ENCODE data around the gene SEMA6D.

The SEMA6D gene

GRCh38 chr15:47784820-47785219 lies 67.5 kb downstream of the SEMA6D start:
- DNase-seq (ENCODE audit: low read depth, low spot score): no peak

- peak; percentile 5 for DNase-seq (ENCODE audit: low read depth, low spot score)
Measured at GRCh38 chr15:47786371-47786770, 69.1 kb downstream of the SEMA6D start.

DNA sequence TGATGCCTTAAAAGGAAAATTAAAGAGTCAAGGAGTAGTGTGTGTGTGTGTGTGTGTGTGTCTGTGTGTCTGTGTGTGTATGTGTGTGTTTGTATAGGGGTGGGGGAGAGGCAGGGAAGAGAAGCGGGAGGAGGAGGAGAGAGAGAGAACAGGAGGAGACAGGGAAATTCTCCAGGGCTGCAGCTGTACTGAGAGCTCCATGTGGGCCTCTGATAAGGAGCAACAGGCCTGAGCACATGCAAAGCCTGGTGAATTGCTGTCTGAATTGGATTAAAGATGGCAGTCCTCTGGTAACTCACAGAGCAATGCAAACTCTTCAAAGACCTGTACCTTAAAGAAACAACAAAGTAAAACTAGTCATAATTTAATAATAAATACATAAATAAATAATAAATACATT lies 70.6 kb downstream of the SEMA6D start:
- no peak for DNase-seq (ENCODE audit: low read depth, low spot score)

- DNase-seq (ENCODE audit: low read depth, low spot score): no peak
Measured at GRCh38 chr15:47788685-47789084, 71.4 kb downstream of the SEMA6D start.

GRCh38 chr15:47791161-47791560 lies 73.9 kb downstream of the SEMA6D start:
- no peak for DNase-seq (ENCODE audit: low read depth, low spot score)

- no peak for DNase-seq (ENCODE audit: low read depth, low spot score)
Measured at GRCh38 chr15:47792231-47792630, 74.9 kb downstream of the SEMA6D start.

DNA sequence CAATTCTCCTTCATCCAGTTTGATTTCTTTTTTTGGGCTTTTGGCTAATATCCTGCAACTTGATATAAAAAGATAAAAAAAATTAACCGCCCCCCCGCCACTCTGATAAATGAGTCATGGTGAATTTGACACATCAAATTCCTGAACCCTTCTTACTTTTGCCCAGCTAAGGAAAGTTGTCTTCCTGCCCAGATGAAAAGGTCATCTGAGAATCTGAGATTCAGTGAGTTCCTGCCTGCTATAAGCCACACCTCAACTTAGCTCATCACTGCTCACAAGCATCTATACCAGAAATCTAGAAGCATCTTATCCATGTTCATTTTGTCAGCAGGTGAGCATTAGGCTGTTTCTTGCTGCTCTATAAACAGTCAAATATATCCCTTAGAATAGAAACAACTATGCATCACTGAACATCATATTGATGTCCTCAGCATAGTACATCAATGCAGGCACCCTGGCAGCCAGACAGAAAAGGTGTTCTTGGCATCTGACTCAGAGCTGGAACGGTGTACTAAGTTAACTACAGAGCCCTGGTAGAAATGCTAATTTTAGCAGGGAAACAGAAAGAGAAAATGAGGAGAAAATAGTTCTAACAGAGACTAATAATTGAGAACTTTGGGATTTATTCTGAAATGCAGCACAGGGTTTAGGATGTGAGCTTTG lies 77.1 kb downstream of the SEMA6D start:
- DNase-seq (ENCODE audit: low read depth, low spot score): peak; percentile 15

GRCh38 chr15:47795864-47796263 lies 78.6 kb downstream of the SEMA6D start:
- no peak for DNase-seq (ENCODE audit: low read depth, low spot score)

DNA sequence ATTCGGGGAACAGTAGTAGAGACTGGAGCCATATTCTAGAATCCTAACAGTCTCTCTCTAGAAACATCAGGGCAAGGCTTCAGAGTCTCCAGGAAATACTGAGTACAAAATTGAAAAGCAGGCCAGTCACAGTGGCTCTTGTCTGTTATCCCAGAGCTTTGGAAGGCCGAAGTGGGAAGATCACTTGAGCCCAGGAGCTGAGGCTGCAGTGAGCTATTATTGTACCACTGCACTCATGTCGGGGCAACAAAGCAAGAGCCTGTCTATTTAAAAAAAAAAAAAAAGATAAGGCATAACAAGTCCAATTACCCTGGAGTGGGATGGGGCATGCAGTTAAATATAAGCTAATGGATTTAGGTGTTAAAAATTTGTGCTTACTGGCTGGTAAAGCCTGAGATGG lies 79.0 kb downstream of the SEMA6D start:
- no peak for DNase-seq (ENCODE audit: low read depth, low spot score)

DNA sequence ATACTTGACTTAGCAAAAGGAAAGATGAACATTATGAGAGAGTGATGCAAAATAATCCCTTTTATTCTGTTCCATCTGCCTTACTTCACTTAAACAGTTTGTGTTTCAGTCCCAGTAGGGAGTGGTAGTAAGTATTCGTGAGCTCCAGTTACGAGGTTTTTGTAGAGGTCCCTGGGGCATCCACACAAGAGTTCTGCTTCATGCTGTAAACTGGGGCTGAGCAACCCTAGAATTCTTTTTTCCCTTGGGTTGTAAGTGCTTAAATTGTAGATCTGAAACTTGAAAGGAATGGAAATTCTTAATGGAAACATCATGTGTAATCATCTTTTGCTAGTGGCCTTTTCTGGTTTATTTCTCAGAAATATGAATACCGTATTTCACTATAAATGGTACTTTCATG lies 79.5 kb downstream of the SEMA6D start:
- no peak for DNase-seq (ENCODE audit: low read depth, low spot score)

DNA sequence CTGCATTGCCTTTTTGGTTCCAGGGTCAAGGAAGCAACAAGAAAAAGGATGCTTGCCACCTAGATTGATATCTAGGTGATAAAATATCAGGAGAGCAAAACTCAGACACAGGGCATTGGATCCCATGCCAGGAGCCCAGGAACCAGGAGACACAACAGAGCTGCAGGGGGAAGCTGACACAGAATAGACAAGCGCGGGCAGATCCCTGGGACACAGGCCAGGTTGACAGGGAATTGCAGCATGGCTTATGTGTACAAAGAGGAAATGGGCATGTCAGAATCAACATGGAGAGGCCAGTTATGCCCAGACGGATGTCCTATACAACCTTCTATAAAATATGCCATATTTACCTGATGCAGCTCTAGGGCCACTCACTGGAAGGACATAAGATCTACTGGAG lies 84.2 kb downstream of the SEMA6D start:
- no peak for DNase-seq (ENCODE audit: low read depth, low spot score)

DNA sequence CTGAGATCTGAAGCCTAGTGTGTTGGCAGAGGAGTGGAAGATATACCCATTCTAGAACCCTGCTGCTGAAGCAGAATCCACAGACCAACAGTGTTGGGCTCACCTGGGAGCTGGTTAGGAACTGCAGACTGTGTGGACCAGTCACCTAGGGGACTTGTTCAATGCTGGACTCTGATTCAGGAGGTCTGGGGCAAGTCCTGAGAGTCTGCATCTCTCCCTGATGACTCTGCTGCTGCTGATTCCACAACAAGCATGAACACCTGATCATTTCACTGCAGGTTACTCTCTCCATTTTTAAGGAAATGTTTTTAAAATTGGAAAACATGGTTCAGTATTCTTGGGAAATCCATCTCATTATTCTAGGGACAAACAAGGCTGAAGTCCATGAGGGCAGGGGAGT lies 84.9 kb downstream of the SEMA6D start:
- DNase-seq (ENCODE audit: low read depth, low spot score): no peak

- no peak for DNase-seq (ENCODE audit: low read depth, low spot score)
Measured at GRCh38 chr15:47803767-47804166, 86.5 kb downstream of the SEMA6D start.

GRCh38 chr15:47804733-47805132 lies 87.4 kb downstream of the SEMA6D start:
- DNase-seq (ENCODE audit: low read depth, low spot score): no peak

- no peak for DNase-seq (ENCODE audit: low read depth, low spot score)
Measured at GRCh38 chr15:47806008-47806407, 88.7 kb downstream of the SEMA6D start.

DNA sequence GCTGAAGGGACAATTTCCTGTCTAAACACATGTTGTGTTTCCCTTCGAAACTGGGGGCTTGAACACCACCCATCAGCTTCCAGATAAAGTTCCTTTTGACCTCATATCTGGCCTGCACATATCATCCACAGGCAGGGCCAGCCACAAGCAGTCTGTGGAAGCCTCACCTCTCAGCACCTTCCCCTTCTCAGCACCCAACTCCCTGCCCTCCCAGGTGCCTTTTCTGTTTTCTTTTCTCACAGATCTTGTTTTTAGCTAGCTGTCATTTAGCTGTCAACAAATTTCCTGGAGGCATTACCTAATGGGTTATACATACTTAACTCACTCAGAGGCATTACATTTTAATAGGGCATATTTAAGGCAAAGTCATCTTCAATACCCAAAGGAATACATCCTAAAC lies 93.9 kb downstream of the SEMA6D start:
- DNase-seq (ENCODE audit: low read depth, low spot score): no peak

DNA sequence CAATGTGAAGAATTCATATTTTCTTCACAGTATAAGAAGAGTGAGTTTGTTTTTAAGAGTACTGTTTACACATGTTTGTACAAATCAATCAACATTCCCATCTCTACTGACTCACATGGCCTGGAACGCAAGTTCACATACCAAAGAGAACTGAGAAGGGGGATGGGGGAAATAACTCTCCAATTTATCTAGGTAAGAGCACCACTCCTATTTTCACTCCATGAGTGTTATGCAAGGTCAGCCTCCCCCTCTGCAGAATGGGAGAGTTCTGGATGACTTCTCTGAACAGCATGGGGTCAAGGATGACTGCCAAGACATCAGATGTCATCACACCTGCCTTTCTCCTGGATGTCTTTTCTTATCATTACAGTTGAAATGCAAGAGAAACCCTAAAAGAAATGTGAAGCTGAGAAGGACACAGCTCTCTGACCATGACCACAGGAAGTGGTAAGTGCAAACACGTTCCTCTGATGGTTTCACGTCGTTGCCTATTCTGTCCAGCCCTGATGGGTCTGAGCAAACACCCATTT lies 95.2 kb downstream of the SEMA6D start:
- peak; percentile 61 for DNase-seq (ENCODE audit: low read depth, low spot score)

GRCh38 chr15:47813748-47814384 lies 96.6 kb downstream of the SEMA6D start:
- DNase-seq (ENCODE audit: low read depth, low spot score): no peak

DNA sequence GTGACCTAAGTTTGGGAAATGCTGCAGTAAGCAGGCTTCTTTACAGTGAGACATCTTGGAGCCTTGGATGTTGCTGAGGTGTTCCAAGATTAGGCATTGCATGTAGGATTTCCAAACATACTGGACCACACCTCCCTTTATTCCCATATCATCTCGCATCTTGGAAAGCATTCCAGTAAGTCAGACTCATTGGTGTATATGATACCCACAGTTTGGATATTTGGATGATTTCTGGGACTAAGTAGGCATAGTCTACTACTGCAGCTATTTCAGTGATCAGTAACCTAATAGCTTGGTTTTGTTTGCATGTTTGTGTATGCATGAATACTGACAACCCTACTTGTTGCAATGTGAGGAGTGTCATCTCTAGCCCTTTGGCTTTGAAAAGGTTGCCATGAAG lies 97.3 kb downstream of the SEMA6D start:
- no peak for DNase-seq (ENCODE audit: low read depth, low spot score)

- no peak for DNase-seq (ENCODE audit: low read depth, low spot score)
Measured at GRCh38 chr15:47817969-47818548, 100.8 kb downstream of the SEMA6D start.

GRCh38 chr15:47819158-47819557 lies 101.9 kb downstream of the SEMA6D start:
- DNase-seq (ENCODE audit: low read depth, low spot score): no peak

DNA sequence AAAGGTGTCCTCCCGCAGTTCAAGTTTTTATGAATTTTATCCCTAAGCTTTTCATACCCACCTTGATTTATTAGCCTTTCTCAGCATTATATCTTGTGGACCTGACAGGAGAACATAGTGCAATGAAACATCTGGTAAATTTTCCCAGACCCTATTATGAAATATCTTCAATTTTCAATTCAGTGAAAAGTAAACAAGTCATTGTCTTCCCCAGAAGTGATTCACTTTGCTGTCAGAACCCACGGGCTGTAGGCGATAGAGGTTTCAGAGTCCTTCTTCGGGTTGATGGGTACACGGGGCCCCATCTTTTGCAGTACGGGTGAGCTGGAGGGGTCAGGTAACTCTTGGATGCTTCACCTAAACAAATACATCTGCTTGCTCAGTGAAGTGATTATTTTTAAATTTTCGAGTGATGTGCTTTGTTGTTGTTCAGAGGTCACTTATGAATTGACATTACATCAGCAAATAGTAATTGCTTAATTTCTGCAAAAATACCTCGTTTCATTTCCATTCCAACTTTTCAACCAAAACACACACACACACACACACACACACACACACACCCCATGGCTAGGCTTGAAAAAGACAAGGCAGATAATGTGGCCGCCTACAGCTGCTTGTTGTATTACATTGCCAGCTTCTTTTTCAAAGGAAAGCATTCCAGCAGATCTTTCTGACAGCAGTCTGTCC lies 102.9 kb downstream of the SEMA6D start:
- DNase-seq (ENCODE audit: low read depth, low spot score): peak; percentile 6

All from astrocyte of the hippocampus (primary cell).